CD4-positive, alpha-beta T cell treated with Interleukin-15 for 1 hour (primary cell): ENCODE results near the gene CMC4.
A peak's percentile ranks its signal among the peaks of the same experiment; 100 is the strongest.

ENCODE experiments used
- DNase-seq: peaks from one replicate; pipeline ENCODE4 v3.0.0-alpha.2; 2020

The CMC4 gene

GRCh38 chrX:155070975-155071693 is at the start of gene CMC4, which contains the start of the genes BRCC3 and MTCP1:
Gene CMC4 (minus strand): TSS chrX:155071136. CDS start chrX:155064023, 7,113 bp downstream.
Gene BRCC3 (plus strand): TSS chrX:155071508. CDS start chrX:155071528, 20 bp downstream.
Gene MTCP1 (minus strand): TSS chrX:155071136. CDS start chrX:155066010, 5,126 bp downstream.
- DNase-seq = peak; percentile 82

GRCh38 chrX:155115174-155115819 is 44.4 kb upstream of the CMC4 start:
- DNase-seq = no peak

GRCh38 chrX:155113097-155113496 is 42.2 kb upstream of the CMC4 start:
- no peak for DNase-seq

GRCh38 chrX:155112171-155112570 is 41.2 kb upstream of the CMC4 start:
- DNase-seq = no peak

- no peak for DNase-seq
Observed at GRCh38 chrX:155108427-155108826, 37.5 kb upstream of the CMC4 start.

- no peak for DNase-seq
Observed at GRCh38 chrX:155105919-155106318, 35.0 kb upstream of the CMC4 start.

- no peak for DNase-seq
Observed at GRCh38 chrX:155094468-155095061, 23.6 kb upstream of the CMC4 start.

GRCh38 chrX:155086961-155087735 is 16.2 kb upstream of the CMC4 start:
- no peak for DNase-seq

- DNase-seq = peak; percentile 30
Observed at GRCh38 chrX:155086202-155086840, 15.4 kb upstream of the CMC4 start.

- no peak for DNase-seq
Observed at GRCh38 chrX:155071694-155072280, 851 bp upstream of the CMC4 start.

- no peak for DNase-seq
Observed at GRCh38 chrX:155070663-155070974, 317 bp downstream of the CMC4 start.

- no peak for DNase-seq
Observed at GRCh38 chrX:155070038-155070437, 898 bp downstream of the CMC4 start.

GRCh38 chrX:155069414-155069813 is 1.5 kb downstream of the CMC4 start:
- DNase-seq = no peak

- no peak for DNase-seq
Observed at GRCh38 chrX:155068165-155068564, 2.8 kb downstream of the CMC4 start.

GRCh38 chrX:155065035-155065734 is 5.8 kb downstream of the CMC4 start:
- no peak for DNase-seq

GRCh38 chrX:155061760-155062159 is 9.2 kb downstream of the CMC4 start:
- no peak for DNase-seq

GRCh38 chrX:155056877-155057792 is 13.8 kb downstream of the CMC4 start:
- DNase-seq = peak; percentile 51

- no peak for DNase-seq
Observed at GRCh38 chrX:155056471-155056870, 14.5 kb downstream of the CMC4 start.

- no peak for DNase-seq
Observed at GRCh38 chrX:155055494-155055893, 15.4 kb downstream of the CMC4 start.

- DNase-seq = no peak
Observed at GRCh38 chrX:155054255-155054654, 16.7 kb downstream of the CMC4 start.

GRCh38 chrX:155053656-155054055 is 17.3 kb downstream of the CMC4 start:
- no peak for DNase-seq
